ENCODE results near the gene KCNIP3. TPM values are rescaled to one million over a fixed set of nuclear protein-coding genes. Genes with fewer than 3 reads are reported as not detected.

The KCNIP3 gene
- total and polyA plus RNA-seq, 9 of the 15 experiments (the other 6 are each of a cell fraction or from before 2014, with no cell fraction given) = 0.04 TPM; not detected in 8

GRCh38 chr2:95260028-95261023 is 36.8 kb upstream of the KCNIP3 start:
- Histone ChIP-seq H3K4me3 (no peak overlapping the region), H3K9me3 (replicated peaks; ENCODE audit: control insufficient read depth, insufficient read depth, low read depth, low read length) (no peaks in the 10 kb centered on the region), H3K9ac (ENCODE audit: insufficient read depth in 1 of 2, low read depth in 2 of 2, low read length in 2 of 2) (no peak overlapping the region), H2AFZ (ENCODE audit: low read depth, low read length) (no peak overlapping the region), H3K27me3 (ENCODE audit: control insufficient read depth in 2 of 2, insufficient read depth in 2 of 2, low read length in 2 of 2) (peaks cover 2 to 19% of the 10 kb centered on the region in 2 experiments; a peak in 2 of 5 replicates), H3K4me2 (ENCODE audit: insufficient read depth, low read length) (no peak overlapping the region), H3K4me1 (replicated peaks in 1 of 2; ENCODE audit: control insufficient read depth in 2 of 2, insufficient read depth in 2 of 2, low read length in 2 of 2) (no peaks in the 10 kb centered on the region), H3K79me2 (ENCODE audit: control insufficient read depth, insufficient read depth, low read length) (no peaks in the 10 kb centered on the region), H3K27ac (ENCODE audit: extremely low read depth, low read depth, low read length) (no peak overlapping the region), H3K36me3 (ENCODE audit: control insufficient read depth, insufficient read depth, low read length) (no peaks in the 10 kb centered on the region), H3K9me1 (ENCODE audit: control insufficient read depth, insufficient read depth, low read length) (no peaks in the 10 kb centered on the region), H4K20me1 (replicated peaks; ENCODE audit: control insufficient read depth, insufficient read depth, low read length) (no peaks in the 10 kb centered on the region)
- in situ Hi-C loops (cut with MboI) = no loop called here
- no TSS peak for BruUV-seq (replicated peaks)
- intact Hi-C loops (cut with micrococcal nuclease) = no loop called here
- TF ChIP-seq FOXK1 (CRISPR knock-in tag; IDR thresholded peaks at IDR 0.05; ENCODE audit: borderline replicate concordance) = no peak
- no peak for TF ChIP-seq ZBTB26 (CRISPR knock-in tag; IDR thresholded peaks at IDR 0.05)
- no peak for TF ChIP-seq ARID2 (IDR thresholded peaks at IDR 0.05)
- TF ChIP-seq, protein P1, sequence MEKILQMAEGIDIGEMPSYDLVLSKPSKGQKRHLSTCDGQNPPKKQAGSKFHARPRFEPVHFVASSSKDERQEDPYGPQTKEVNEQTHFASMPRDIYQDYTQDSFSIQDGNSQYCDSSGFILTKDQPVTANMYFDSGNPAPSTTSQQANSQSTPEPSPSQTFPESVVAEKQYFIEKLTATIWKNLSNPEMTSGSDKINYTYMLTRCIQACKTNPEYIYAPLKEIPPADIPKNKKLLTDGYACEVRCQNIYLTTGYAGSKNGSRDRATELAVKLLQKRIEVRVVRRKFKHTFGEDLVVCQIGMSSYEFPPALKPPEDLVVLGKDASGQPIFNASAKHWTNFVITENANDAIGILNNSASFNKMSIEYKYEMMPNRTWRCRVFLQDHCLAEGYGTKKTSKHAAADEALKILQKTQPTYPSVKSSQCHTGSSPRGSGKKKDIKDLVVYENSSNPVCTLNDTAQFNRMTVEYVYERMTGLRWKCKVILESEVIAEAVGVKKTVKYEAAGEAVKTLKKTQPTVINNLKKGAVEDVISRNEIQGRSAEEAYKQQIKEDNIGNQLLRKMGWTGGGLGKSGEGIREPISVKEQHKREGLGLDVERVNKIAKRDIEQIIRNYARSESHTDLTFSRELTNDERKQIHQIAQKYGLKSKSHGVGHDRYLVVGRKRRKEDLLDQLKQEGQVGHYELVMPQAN (IDR thresholded peaks at IDR 0.05; ENCODE audit: borderline replicate concordance) = no peak
- no peak for TF ChIP-seq DNMT1 (IDR thresholded peaks at IDR 0.05)
- TF ChIP-seq ZNF584 (CRISPR knock-in tag; IDR thresholded peaks at IDR 0.05; ENCODE audit: low read depth) = no peak
- TF ChIP-seq RBM14 (IDR thresholded peaks at IDR 0.05; ENCODE audit: borderline replicate concordance, insufficient read depth, low read depth, low read length) = no peak
- TF ChIP-seq HMG20B (CRISPR knock-in tag; IDR thresholded peaks at IDR 0.05) = no peak
- TF ChIP-seq ATF6 (CRISPR knock-in tag; IDR thresholded peaks at IDR 0.05) = no peak
- no peak for TF ChIP-seq BCL6 (CRISPR knock-in tag; IDR thresholded peaks at IDR 0.05)
- TF ChIP-seq RBM25 (IDR thresholded peaks at IDR 0.05; ENCODE audit: low read depth, low read length, severe bottlenecking) = no peak
- no peak for TF ChIP-seq ZNF778 (CRISPR knock-in tag; IDR thresholded peaks at IDR 0.05)
- ChIA-PET POLR2A (interaction anchor here (0.9 kb wide), 1 partner anchor 9 kb away, joined by 3 read pairs; no protein-coding TSS in a partner anchor), CTCF (ENCODE audit: low intra/inter-chr PET ratio) (no interaction called here)
- DNase-seq (ENCODE audit: extremely low read depth in 1 of 4, low spot score in 3 of 4) (no peak), ATAC-seq (no peak), FAIRE-seq (no peak)
- under 1% methylated on average over 8 of the region's 8 CpGs for WGBS (ENCODE audit: insufficient coverage, low coverage, missing lambda C conversion rate)

Data from K562 (cell line).